ENCODE results near the gene SUFU. TPM values are rescaled to one million over a fixed set of nuclear protein-coding genes. Genes with fewer than 3 reads are reported as not detected.
A peak's percentile ranks its signal among the peaks of the same experiment; 100 is the strongest.

The SUFU gene
- total RNA-seq, 1 donor from 2014 or later, result 14.3 TPM

DNA sequence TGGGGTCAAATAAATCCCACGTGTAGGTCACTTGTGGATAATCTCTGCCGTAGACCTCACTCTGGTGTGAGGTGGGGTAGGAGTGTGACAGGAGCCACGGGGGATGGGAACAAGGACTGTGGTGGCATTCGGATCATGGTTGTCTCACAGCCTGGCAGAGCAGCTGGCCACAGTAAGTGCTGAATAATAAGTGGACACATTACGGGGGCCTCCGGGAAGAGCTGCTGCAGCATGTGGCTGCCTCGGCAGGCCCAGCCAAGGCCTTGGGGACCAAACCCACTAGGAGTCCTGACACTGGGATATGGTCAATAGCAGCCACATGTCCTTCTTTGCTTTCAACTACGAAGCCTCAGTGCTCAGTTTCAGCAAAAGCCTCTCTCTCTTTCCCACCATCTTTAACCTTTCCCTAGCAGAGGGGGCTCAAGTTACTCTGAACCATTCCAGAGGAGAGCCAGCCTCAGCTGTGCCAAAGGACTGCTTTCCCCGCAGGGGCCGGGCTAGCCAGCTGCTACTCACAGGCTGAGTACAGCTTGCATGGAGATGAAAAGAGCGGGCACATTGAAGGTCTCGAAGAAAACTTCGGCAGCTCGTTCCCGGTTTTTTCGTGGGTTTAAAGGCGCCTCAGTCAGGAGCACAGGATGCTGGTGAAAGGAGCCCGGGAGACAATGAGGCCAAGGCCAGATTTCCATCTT, 18.5 kb upstream of the SUFU start:
- intact Hi-C loops (cut with DNase I), result no loop called here
- peaks cover 100% of the 10 kb centered on the region for H3K36me3 ChIP-seq
- ATAC-seq, result no peak

DNA sequence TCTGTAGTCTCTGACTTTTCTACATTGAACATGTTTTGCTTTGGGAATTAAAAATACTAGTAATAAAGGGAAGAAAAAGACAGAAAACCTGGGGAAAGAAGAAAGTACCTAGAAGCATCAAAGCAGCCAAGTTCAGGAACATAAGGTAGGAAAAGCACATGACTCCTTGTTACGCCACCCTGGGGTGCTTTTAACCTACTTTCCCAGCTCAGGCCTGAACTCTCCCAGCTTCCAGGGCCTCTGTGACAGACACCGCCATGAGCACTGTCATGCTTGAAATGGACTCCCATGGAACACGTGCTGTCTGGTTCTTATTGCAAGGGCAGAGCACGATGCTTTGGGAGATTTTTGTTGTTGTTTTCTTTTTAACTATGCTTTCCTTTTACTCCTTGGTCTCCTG, 12.6 kb upstream of the SUFU start:
- intact Hi-C loops (cut with DNase I), result no loop called here
- Histone ChIP-seq H3K4me1 (peaks cover 32% of the 10 kb centered on the region), H3K27ac (no peak overlapping the region), H3K4me3 (no peak overlapping the region), H3K9me3 (no peaks in the 10 kb centered on the region), H3K27me3 (ENCODE audit: low read depth) (no peaks in the 10 kb centered on the region), H3K36me3 (peaks cover 57% of the 10 kb centered on the region)
- no peak for ATAC-seq
- no peak for DNase-seq
- TF ChIP-seq, protein P1, sequence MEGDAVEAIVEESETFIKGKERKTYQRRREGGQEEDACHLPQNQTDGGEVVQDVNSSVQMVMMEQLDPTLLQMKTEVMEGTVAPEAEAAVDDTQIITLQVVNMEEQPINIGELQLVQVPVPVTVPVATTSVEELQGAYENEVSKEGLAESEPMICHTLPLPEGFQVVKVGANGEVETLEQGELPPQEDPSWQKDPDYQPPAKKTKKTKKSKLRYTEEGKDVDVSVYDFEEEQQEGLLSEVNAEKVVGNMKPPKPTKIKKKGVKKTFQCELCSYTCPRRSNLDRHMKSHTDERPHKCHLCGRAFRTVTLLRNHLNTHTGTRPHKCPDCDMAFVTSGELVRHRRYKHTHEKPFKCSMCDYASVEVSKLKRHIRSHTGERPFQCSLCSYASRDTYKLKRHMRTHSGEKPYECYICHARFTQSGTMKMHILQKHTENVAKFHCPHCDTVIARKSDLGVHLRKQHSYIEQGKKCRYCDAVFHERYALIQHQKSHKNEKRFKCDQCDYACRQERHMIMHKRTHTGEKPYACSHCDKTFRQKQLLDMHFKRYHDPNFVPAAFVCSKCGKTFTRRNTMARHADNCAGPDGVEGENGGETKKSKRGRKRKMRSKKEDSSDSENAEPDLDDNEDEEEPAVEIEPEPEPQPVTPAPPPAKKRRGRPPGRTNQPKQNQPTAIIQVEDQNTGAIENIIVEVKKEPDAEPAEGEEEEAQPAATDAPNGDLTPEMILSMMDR (IDR thresholded peaks at IDR 0.05), result no peak

More for the DNA sequence above, 18.5 kb upstream of the SUFU start:
- Histone ChIP-seq H3K27ac (no peak overlapping the region), H3K27me3 (ENCODE audit: low read depth) (no peaks in the 10 kb centered on the region), H3K4me1 (no peaks in the 10 kb centered on the region), H3K9me3 (no peaks in the 10 kb centered on the region), H3K4me3 (no peak overlapping the region)
- TF ChIP-seq, protein P1 (IDR thresholded peaks at IDR 0.05), result no peak
- no peak for DNase-seq

DNA sequence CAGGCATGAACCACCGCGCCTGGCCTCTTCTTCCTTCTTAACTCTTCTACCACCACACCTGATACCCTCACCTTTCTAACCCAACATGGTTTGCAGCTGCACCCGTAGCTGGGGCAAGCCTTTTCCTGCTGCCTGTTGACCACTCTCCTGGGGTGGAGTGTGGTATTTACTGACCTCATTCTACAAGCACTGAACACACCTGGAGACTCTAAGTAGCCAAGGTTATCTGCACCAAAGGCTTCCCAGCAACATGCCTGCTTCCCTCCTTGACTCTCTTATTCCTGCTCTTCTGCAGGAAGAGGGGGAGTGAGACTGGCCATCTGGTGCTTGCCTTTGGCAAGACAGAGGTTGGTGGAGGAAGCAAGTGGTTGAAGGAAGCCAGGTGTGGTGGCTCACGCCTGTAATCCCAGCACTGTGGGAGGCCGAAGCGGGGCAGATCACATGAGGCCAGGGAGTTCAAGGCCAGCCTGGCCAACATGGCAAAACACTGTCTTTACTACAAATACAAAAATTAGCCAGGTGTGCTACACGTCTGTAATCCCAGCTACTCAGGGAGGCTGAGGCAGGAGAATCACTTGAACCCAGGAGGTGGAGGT, 11.3 kb upstream of the SUFU start:
- peak overlapping the region; percentile 58 for H3K27ac ChIP-seq
- H3K4me1 ChIP-seq, result peaks cover 45% of the 10 kb centered on the region
- H3K4me3 ChIP-seq, result no peak overlapping the region
- intact Hi-C loops (cut with DNase I), result no loop called here
- TF ChIP-seq, protein P1 (IDR thresholded peaks at IDR 0.05), result no peak
- H3K36me3 ChIP-seq, result peaks cover 45% of the 10 kb centered on the region
- DNase-seq (no peak), ATAC-seq (peak; percentile 73 to 75)
- H3K9me3 ChIP-seq, result no peaks in the 10 kb centered on the region
- no peaks in the 10 kb centered on the region for H3K27me3 ChIP-seq (ENCODE audit: low read depth)

DNA sequence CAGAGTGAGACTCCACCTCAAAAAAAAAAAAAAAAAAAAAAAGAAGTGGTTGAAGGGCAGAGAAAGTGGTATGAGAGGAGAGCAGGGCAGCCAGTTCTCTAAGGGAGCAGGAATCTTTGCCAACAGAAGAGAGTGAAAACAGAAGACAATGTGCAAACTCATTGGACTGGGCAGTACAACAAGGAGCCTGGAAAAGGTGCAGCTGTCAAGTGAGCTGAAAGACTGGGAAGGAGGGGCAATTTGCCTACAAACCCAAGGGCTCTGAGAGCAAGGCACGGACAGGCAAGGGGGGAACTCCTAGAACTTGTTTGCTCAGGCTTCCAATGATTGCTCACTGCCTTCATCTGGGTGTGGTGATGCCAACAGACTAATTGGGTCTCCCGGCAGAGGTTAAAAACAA, 10.8 kb upstream of the SUFU start:
- ATAC-seq (peak; percentile 85 to 88), DNase-seq (no peak)
- Histone ChIP-seq H3K36me3 (peaks cover 40% of the 10 kb centered on the region), H3K27me3 (ENCODE audit: low read depth) (no peaks in the 10 kb centered on the region), H3K9me3 (no peaks in the 10 kb centered on the region), H3K27ac (peak overlapping the region; percentile 58), H3K4me1 (peaks cover 47% of the 10 kb centered on the region), H3K4me3 (no peak overlapping the region)
- intact Hi-C loops (cut with DNase I), result no loop called here
- TF ChIP-seq, protein P1 (IDR thresholded peaks at IDR 0.05), result no peak

DNA sequence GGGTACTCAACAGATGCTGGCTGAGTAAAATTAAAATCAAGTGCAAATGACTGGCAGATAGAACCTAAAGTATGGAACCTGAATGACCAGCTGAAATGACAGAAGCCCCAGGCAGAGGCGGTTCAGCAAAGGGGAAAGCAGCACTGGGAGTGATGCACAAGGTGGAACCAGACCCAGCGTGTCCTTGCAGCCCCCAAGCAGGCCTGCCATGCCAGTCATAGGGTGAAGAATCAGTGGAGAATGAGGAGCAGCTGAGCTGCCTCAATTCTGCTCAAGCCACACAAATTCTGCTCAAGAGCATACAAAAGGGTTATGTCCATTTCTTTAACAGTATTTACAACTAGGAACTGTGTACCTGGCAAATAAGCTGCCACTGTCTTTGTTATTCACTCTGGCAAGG, 10.0 kb upstream of the SUFU start:
- ATAC-seq (no peak), DNase-seq (no peak)
- no peaks in the 10 kb centered on the region for H3K27me3 ChIP-seq (ENCODE audit: low read depth)
- TF ChIP-seq, protein P1 (IDR thresholded peaks at IDR 0.05), result no peak
- intact Hi-C loops (cut with DNase I), result no loop called here
- peaks cover 32% of the 10 kb centered on the region for H3K36me3 ChIP-seq
- H3K4me1 ChIP-seq, result peaks cover 54% of the 10 kb centered on the region
- H3K27ac ChIP-seq, result peak overlapping the region; percentile 11
- no peaks in the 10 kb centered on the region for H3K9me3 ChIP-seq
- H3K4me3 ChIP-seq, result no peak overlapping the region
